ENCODE data around the gene HSPA4.
A peak's percentile ranks its signal among the peaks of the same experiment; 100 is the strongest.

Gene HSPA4

GRCh38 chr5:133048993-133049725, 2.7 kb upstream of the HSPA4 start:
- TF ChIP-seq EZH2phosphoT487 (IDR thresholded peaks at IDR 0.05; ENCODE audit: borderline replicate concordance) (no peak), CTCF (conservative IDR thresholded peaks at IDR 0.05; ENCODE audit: low read length) (no peak)
- Histone ChIP-seq H3K4me3 (ENCODE audit: low read length, poor library complexity, severe bottlenecking) (no peak overlapping the region), H4K20me1 (ENCODE audit: insufficient read depth, low read length, poor library complexity, severe bottlenecking) (peaks cover 17% of the 10 kb centered on the region), H3K9me2 (replicated peaks; ENCODE audit: low read depth, low read length) (no peaks in the 10 kb centered on the region), H3K9me3 (ENCODE audit: insufficient read depth, low read depth, low read length) (no peaks in the 10 kb centered on the region), H3K4me1 (ENCODE audit: insufficient read depth, low read length, poor library complexity, severe bottlenecking) (peaks cover 4% of the 10 kb centered on the region), H3F3A (ENCODE audit: low read depth) (peaks cover 9% of the 10 kb centered on the region; the same call in 1 of the 2 replicates), H3K27me3 (ENCODE audit: insufficient read depth, low read length, poor library complexity, severe bottlenecking) (peaks cover 4% of the 10 kb centered on the region), H3K36me3 (ENCODE audit: insufficient read depth, low read length) (no peaks in the 10 kb centered on the region), H3K4me2 (ENCODE audit: low read depth, low read length, poor library complexity, severe bottlenecking) (no peak overlapping the region), H2AFZ (ENCODE audit: low read length) (no peak overlapping the region), H3K79me2 (ENCODE audit: insufficient read depth, low read length) (peaks cover 34% of the 10 kb centered on the region), H3K9ac (ENCODE audit: low read depth, low read length, poor library complexity, severe bottlenecking) (no peak overlapping the region)

- Histone ChIP-seq H3K36me3 (ENCODE audit: insufficient read depth, low read length) (no peaks in the 10 kb centered on the region), H2AFZ (ENCODE audit: low read length) (no peak overlapping the region), H3K9ac (ENCODE audit: low read depth, low read length, poor library complexity, severe bottlenecking) (no peak overlapping the region), H3K27me3 (ENCODE audit: insufficient read depth, low read length, poor library complexity, severe bottlenecking) (peaks cover 4% of the 10 kb centered on the region), H3K9me2 (replicated peaks; ENCODE audit: low read depth, low read length) (no peaks in the 10 kb centered on the region), H4K20me1 (ENCODE audit: insufficient read depth, low read length, poor library complexity, severe bottlenecking) (peaks cover 23% of the 10 kb centered on the region), H3F3A (ENCODE audit: low read depth) (peaks cover 9% of the 10 kb centered on the region; the same call in 1 of the 2 replicates), H3K79me2 (ENCODE audit: insufficient read depth, low read length) (peaks cover 39% of the 10 kb centered on the region), H3K4me1 (ENCODE audit: insufficient read depth, low read length, poor library complexity, severe bottlenecking) (peaks cover 5% of the 10 kb centered on the region), H3K9me3 (ENCODE audit: insufficient read depth, low read depth, low read length) (no peaks in the 10 kb centered on the region), H3K4me2 (ENCODE audit: low read depth, low read length, poor library complexity, severe bottlenecking) (no peak overlapping the region), H3K4me3 (ENCODE audit: low read length, poor library complexity, severe bottlenecking) (no peak overlapping the region)
- TF ChIP-seq CTCF (conservative IDR thresholded peaks at IDR 0.05; ENCODE audit: low read length) (no peak), EZH2phosphoT487 (IDR thresholded peaks at IDR 0.05; ENCODE audit: borderline replicate concordance) (no peak)
Observed at GRCh38 chr5:133049726-133050048, 2.1 kb upstream of the HSPA4 start.

- no peaks in the 10 kb centered on the region for H3K9me2 ChIP-seq (replicated peaks; ENCODE audit: low read depth, low read length)
- H3K79me2 ChIP-seq (ENCODE audit: insufficient read depth, low read length) = peaks cover 47% of the 10 kb centered on the region
- H4K20me1 ChIP-seq (ENCODE audit: insufficient read depth, low read length, poor library complexity, severe bottlenecking) = peaks cover 31% of the 10 kb centered on the region
- no peaks in the 10 kb centered on the region for H3K36me3 ChIP-seq (ENCODE audit: insufficient read depth, low read length)
- peaks cover 9% of the 10 kb centered on the region; the same call in 1 of the 2 replicates for H3F3A ChIP-seq (ENCODE audit: low read depth)
- no peaks in the 10 kb centered on the region for H3K9me3 ChIP-seq (ENCODE audit: insufficient read depth, low read depth, low read length)
- H3K4me2 ChIP-seq (ENCODE audit: low read depth, low read length, poor library complexity, severe bottlenecking) = peak overlapping the region; percentile 90
- H3K4me3 ChIP-seq (ENCODE audit: low read length, poor library complexity, severe bottlenecking) = peak overlapping the region; percentile 98
- TF ChIP-seq EZH2phosphoT487 (IDR thresholded peaks at IDR 0.05; ENCODE audit: borderline replicate concordance) = no peak
- no peak for TF ChIP-seq CTCF (conservative IDR thresholded peaks at IDR 0.05; ENCODE audit: low read length)
- H3K9ac ChIP-seq (ENCODE audit: low read depth, low read length, poor library complexity, severe bottlenecking) = peak overlapping the region; percentile 99
- peaks cover 8% of the 10 kb centered on the region for H3K4me1 ChIP-seq (ENCODE audit: insufficient read depth, low read length, poor library complexity, severe bottlenecking)
- no peak overlapping the region for H2AFZ ChIP-seq (ENCODE audit: low read length)
- peaks cover 4% of the 10 kb centered on the region for H3K27me3 ChIP-seq (ENCODE audit: insufficient read depth, low read length, poor library complexity, severe bottlenecking)
Observed at GRCh38 chr5:133050521-133050920, 1.3 kb upstream of the HSPA4 start.
